Astrocyte (in vitro differentiated cells and primary cell): ENCODE results near the gene TRIM9. TPM values are rescaled to one million over a fixed set of nuclear protein-coding genes. Genes with fewer than 3 reads are reported as not detected.

Source experiments
- DNase-seq: peaks from one replicate; pipeline ENCODE4 v3.0.0-alpha.2; 2010; ENCODE audit warnings: low read depth
- FAIRE-seq: peaks from 2 replicates; lab custom pipeline; 2011; peaks lifted over from hg19 to GRCh38; lab: Jason Lieb, UNC
- H2AFZ ChIP-seq: 2 replicates; pipeline ENCODE4 v1.6.0; 2012; ENCODE audit warnings: low read depth, low read length, inconsistent platforms
- H3K27ac ChIP-seq: 2 replicates; pipeline ENCODE4 v1.5.1; 2011; ENCODE audit warnings: low read depth, low read length, inconsistent platforms
- H3K27me3 ChIP-seq: 2 replicates; pipeline ENCODE4 v1.6.0; 2011; ENCODE audit warnings: low read length, inconsistent platforms; ENCODE audit not compliant: insufficient read depth
- H3K36me3 ChIP-seq: 2 replicates; pipeline ENCODE4 v1.5.1; 2011; ENCODE audit warnings: low read length, inconsistent platforms; ENCODE audit not compliant: insufficient read depth
- H3K4me1 ChIP-seq: 2 replicates; pipeline ENCODE4 v1.5.1; 2011; ENCODE audit warnings: low read length, inconsistent platforms; ENCODE audit not compliant: insufficient read depth
- H3K4me2 ChIP-seq: 2 replicates; pipeline ENCODE4 v1.6.0; 2012; ENCODE audit warnings: low read length, inconsistent platforms
- H3K4me3 ChIP-seq: 2 replicates; pipeline ENCODE4 v1.5.1; 2011; ENCODE audit warnings: low read depth, mild to moderate bottlenecking, low read length, inconsistent platforms; ENCODE audit not compliant: insufficient read depth
- H3K79me2 ChIP-seq: 2 replicates; pipeline ENCODE4 v1.6.0; 2012; ENCODE audit warnings: mild to moderate bottlenecking, low read length, inconsistent platforms; ENCODE audit not compliant: insufficient read depth
- H3K9ac ChIP-seq: 2 replicates; pipeline ENCODE4 v1.6.0; 2012; ENCODE audit warnings: mild to moderate bottlenecking, low read length, inconsistent platforms
- H3K9me3 ChIP-seq: 2 replicates; pipeline ENCODE4 v1.5.1; 2012; ENCODE audit warnings: low read depth, mild to moderate bottlenecking, low read length, inconsistent platforms; ENCODE audit not compliant: insufficient read depth
- H4K20me1 ChIP-seq: 2 replicates; pipeline ENCODE4 v1.6.0; 2012; ENCODE audit warnings: low read length, inconsistent platforms; ENCODE audit not compliant: insufficient read depth
- H3K27ac Mint-ChIP-seq: one replicate; pipeline ENCODE4 v1.8.0; 2021; ENCODE audit warnings: mild to moderate bottlenecking, mixed read lengths; ENCODE audit not compliant: unreplicated experiment
- H3K27me3 Mint-ChIP-seq: one replicate; pipeline ENCODE4 v1.8.0; 2021; ENCODE audit warnings: low read depth, mixed read lengths; ENCODE audit not compliant: unreplicated experiment
- H3K36me3 Mint-ChIP-seq: one replicate; pipeline ENCODE4 v1.8.0; 2021; ENCODE audit warnings: low read depth, mixed read lengths; ENCODE audit not compliant: unreplicated experiment
- H3K4me1 Mint-ChIP-seq: one replicate; pipeline ENCODE4 v1.8.0; 2021; ENCODE audit warnings: low read depth, mixed read lengths; ENCODE audit not compliant: unreplicated experiment
- H3K4me3 Mint-ChIP-seq: one replicate; pipeline ENCODE4 v1.8.0; 2021; ENCODE audit warnings: mild to moderate bottlenecking, moderate library complexity, mixed read lengths; ENCODE audit not compliant: unreplicated experiment
- H3K9me3 Mint-ChIP-seq: one replicate; pipeline ENCODE4 v1.8.0; 2021; ENCODE audit warnings: mild to moderate bottlenecking, mixed read lengths; ENCODE audit not compliant: unreplicated experiment
- EZH2 ChIP-seq: IDR thresholded peaks from 2 replicates; pipeline ENCODE4 v1.6.1; 2012; ENCODE audit warnings: mild to moderate bottlenecking, low read length, inconsistent platforms; ENCODE audit not compliant: insufficient read depth
- total RNA-seq: library from RNA; stranded (reverse); gene quantifications from 2 replicates; pipeline ENCODE4 v1.2.1, GENCODE V29; 2021
- TF ChIP-seq, protein P1 (sequence below): IDR thresholded peaks from 2 replicates; pipeline ENCODE4 v1.5.1; 2011; ENCODE audit warnings: low read depth, mild to moderate bottlenecking, inconsistent platforms, low read length, moderate library complexity; ENCODE audit not compliant: insufficient read depth

TRIM9 gene
- total RNA-seq, 1 donor from 2014 or later, result 4.7 TPM

GRCh38 chr14:50932592-50933495 is 162.1 kb downstream of the TRIM9 start:
- FAIRE-seq (no peak), DNase-seq (peak; percentile 28)
- no peak overlapping the region for H3K9ac ChIP-seq
- no peaks in the 10 kb centered on the region for H4K20me1 ChIP-seq
- Mint-ChIP-seq H3K4me1 (peaks cover 15% of the 10 kb centered on the region), H3K4me3 (no peak overlapping the region), H3K27me3 (no peaks in the 10 kb centered on the region), H3K36me3 (peaks cover 33% of the 10 kb centered on the region), H3K9me3 (no peaks in the 10 kb centered on the region), H3K27ac (peak overlapping the region; percentile 29)
- peaks cover 6% of the 10 kb centered on the region for H3K4me1 ChIP-seq
- no peaks in the 10 kb centered on the region for H3K36me3 ChIP-seq
- no peak overlapping the region for H3K4me3 ChIP-seq
- no peak overlapping the region for H3K27ac ChIP-seq
- no peaks in the 10 kb centered on the region for H3K9me3 ChIP-seq
- no peaks in the 10 kb centered on the region for H3K79me2 ChIP-seq
- peak overlapping the region; percentile 20 for H3K4me2 ChIP-seq
- no peaks in the 10 kb centered on the region for H3K27me3 ChIP-seq
- no peak overlapping the region for H2AFZ ChIP-seq
- TF ChIP-seq, protein P1, sequence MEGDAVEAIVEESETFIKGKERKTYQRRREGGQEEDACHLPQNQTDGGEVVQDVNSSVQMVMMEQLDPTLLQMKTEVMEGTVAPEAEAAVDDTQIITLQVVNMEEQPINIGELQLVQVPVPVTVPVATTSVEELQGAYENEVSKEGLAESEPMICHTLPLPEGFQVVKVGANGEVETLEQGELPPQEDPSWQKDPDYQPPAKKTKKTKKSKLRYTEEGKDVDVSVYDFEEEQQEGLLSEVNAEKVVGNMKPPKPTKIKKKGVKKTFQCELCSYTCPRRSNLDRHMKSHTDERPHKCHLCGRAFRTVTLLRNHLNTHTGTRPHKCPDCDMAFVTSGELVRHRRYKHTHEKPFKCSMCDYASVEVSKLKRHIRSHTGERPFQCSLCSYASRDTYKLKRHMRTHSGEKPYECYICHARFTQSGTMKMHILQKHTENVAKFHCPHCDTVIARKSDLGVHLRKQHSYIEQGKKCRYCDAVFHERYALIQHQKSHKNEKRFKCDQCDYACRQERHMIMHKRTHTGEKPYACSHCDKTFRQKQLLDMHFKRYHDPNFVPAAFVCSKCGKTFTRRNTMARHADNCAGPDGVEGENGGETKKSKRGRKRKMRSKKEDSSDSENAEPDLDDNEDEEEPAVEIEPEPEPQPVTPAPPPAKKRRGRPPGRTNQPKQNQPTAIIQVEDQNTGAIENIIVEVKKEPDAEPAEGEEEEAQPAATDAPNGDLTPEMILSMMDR, result no peak

- Histone ChIP-seq H3K9ac (no peak overlapping the region), H4K20me1 (no peaks in the 10 kb centered on the region), H3K79me2 (no peaks in the 10 kb centered on the region), H3K4me3 (no peak overlapping the region), H3K36me3 (no peaks in the 10 kb centered on the region), H3K4me1 (peaks cover 6% of the 10 kb centered on the region), H3K27me3 (no peaks in the 10 kb centered on the region), H2AFZ (no peak overlapping the region), H3K9me3 (no peaks in the 10 kb centered on the region), H3K4me2 (no peak overlapping the region), H3K27ac (no peak overlapping the region)
- H3K36me3 Mint-ChIP-seq, result peaks cover 37% of the 10 kb centered on the region
- no peaks in the 10 kb centered on the region for H3K9me3 Mint-ChIP-seq
- TF ChIP-seq, protein P1, result no peak
- no peak for TF ChIP-seq EZH2
- no peak overlapping the region for H3K4me3 Mint-ChIP-seq
- peaks cover 9% of the 10 kb centered on the region for H3K4me1 Mint-ChIP-seq
- DNase-seq, result no peak
- no peak overlapping the region for H3K27ac Mint-ChIP-seq
- no peak for FAIRE-seq
- H3K27me3 Mint-ChIP-seq, result no peaks in the 10 kb centered on the region
Observed at GRCh38 chr14:50932156-50932555, 162.7 kb downstream of the TRIM9 start.

DNA sequence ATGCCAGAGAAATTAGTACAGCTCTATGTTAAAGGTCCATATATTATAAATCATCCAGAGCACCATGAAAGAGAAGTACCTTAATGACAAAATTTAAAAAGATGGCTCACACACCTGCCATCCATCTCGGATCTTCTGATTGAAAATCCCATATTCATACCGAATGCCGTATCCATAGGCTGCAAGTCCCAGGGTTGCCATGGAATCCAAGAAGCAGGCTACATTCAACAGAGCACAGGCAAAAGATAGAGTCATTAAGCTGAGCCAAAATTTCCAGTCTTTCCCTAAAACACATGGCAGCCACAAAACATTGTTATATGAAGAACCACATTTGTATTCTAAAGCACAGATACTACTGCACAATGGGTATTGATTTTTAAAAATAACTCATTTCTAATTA is 163.3 kb downstream of the TRIM9 start:
- Mint-ChIP-seq H3K4me1 (peaks cover 3% of the 10 kb centered on the region), H3K27me3 (no peaks in the 10 kb centered on the region), H3K36me3 (peaks cover 37% of the 10 kb centered on the region), H3K4me3 (no peak overlapping the region), H3K9me3 (no peaks in the 10 kb centered on the region), H3K27ac (no peak overlapping the region)
- Histone ChIP-seq H3K4me1 (peaks cover 6% of the 10 kb centered on the region), H3K9me3 (no peaks in the 10 kb centered on the region), H3K9ac (no peak overlapping the region), H3K4me2 (no peak overlapping the region), H3K79me2 (no peaks in the 10 kb centered on the region), H2AFZ (no peak overlapping the region), H3K36me3 (no peaks in the 10 kb centered on the region), H4K20me1 (no peaks in the 10 kb centered on the region), H3K27me3 (no peaks in the 10 kb centered on the region), H3K4me3 (no peak overlapping the region), H3K27ac (no peak overlapping the region)
- DNase-seq, result no peak
- TF ChIP-seq, protein P1, result no peak
- no peak for TF ChIP-seq EZH2
- no peak for FAIRE-seq
